Prostate gland (tissue), 2 donors: ENCODE data around the gene SYNPR. TPM values are rescaled to one million over a fixed set of nuclear protein-coding genes. Genes with fewer than 3 reads are reported as not detected.

Experiments used
- DNase-seq: peaks from one replicate; pipeline ENCODE4 v3.0.0-alpha.2; 2019; ENCODE audit warnings: low spot score
- H3K27ac ChIP-seq, 2 donors: fragments of 200-600 bp; sonication (generic); 2 replicates each; pipeline ENCODE4 v1.5.1; 2017 to 2019
- H3K27me3 ChIP-seq: fragments of 200-600 bp; sonication (generic); replicated peaks from 2 replicates; pipeline ENCODE4 v1.5.1; 2019; ENCODE audit not compliant: insufficient read depth
- H3K36me3 ChIP-seq, 2 donors: fragments of 200-600 bp; sonication (generic); 1 replicate in 1 of 2; 2 replicates in 1 of 2; pipeline versions ENCODE4 v1.5.1 to v1.8.1; 2017 to 2019
- H3K4me1 ChIP-seq: fragments of 200-600 bp; sonication (generic); replicated peaks from 2 replicates; pipeline ENCODE4 v1.5.1; 2019
- H3K4me3 ChIP-seq, 2 donors: fragments of 200-600 bp; sonication (generic); 2 replicates each; pipeline ENCODE4 v1.5.1; 2017 to 2019
- H3K9me3 ChIP-seq: fragments of 200-600 bp; sonication (generic); 2 replicates; pipeline ENCODE4 v1.5.1; 2017
- POLR2A ChIP-seq: fragments of 450-650 bp; IDR thresholded peaks from one replicate; pipeline ENCODE4 v1.6.1; 2016; ENCODE audit warnings: antibody characterized with exemption, mild to moderate bottlenecking
- POLR2AphosphoS5 ChIP-seq: sonication (generic); formaldehyde crosslinking; IDR thresholded peaks from one replicate; pipeline ENCODE4 v1.6.1; 2017; ENCODE audit warnings: antibody characterized with exemption
- WGBS: methylation state at CpG from one replicate; pipeline ENCODE4 v1.1.5; 2018; 5-methylcytosine and 5-hydroxymethylcytosine counted together
- intact Hi-C: fragments of 100-400 bp; cut with DNase I; formaldehyde crosslinking; loops from one replicate; pipeline ENCODE4 v1.14.2; 2022
- total RNA-seq, 2 donors: library from RNA; depleted of rRNA; stranded (reverse); fragments of >200 nt; gene quantifications; one replicate each; pipeline ENCODE4 v1.1.0, GENCODE V29; 2016
- TF ChIP-seq, protein P1 (sequence below), 4 experiments: fragments of 200-600 bp in 2 of 4; fragments of 450-650 bp in 2 of 4; sonication (generic) in 2 of 4; IDR thresholded peaks; 1 replicate in 3 of 4; 2 replicates in 1 of 4; pipeline ENCODE4 v1.5.1; 2016 to 2019; ENCODE audit warnings: antibody characterized with exemption in 4 of 4, mild to moderate bottlenecking in 2 of 4, moderate library complexity in 2 of 4

The SYNPR gene
- total RNA-seq, 2 donors from 2014 or later = not detected

DNA sequence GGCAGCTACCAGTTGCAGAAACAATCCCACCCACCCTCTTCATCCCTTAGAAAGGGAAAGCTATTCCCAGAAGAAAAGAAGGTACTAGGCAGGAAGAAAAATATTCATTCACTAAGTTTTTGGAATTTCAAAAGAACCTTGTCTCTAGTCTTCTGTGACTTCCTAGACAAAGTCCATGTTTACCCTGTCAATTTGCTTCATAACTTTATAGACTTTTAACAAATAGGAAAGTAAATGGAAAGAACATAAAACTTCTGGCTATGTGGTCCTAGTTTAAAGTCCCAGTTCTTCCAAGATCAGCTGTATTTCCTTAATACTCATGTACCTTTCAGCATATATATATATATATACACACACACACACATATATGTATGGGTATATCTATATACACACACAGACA is 230.7 kb downstream of the SYNPR start:
- H3K27ac ChIP-seq = no peak overlapping the region
- H3K4me1 ChIP-seq = no peaks in the 10 kb centered on the region
- no peaks in the 10 kb centered on the region for H3K9me3 ChIP-seq
- no peaks in the 10 kb centered on the region for H3K36me3 ChIP-seq
- no peak overlapping the region for H3K4me3 ChIP-seq
- intact Hi-C loops = no loop called here
- DNase-seq = no peak
- no peaks in the 10 kb centered on the region for H3K27me3 ChIP-seq
- TF ChIP-seq POLR2A (no peak), POLR2AphosphoS5 (no peak)
- TF ChIP-seq, protein P1, sequence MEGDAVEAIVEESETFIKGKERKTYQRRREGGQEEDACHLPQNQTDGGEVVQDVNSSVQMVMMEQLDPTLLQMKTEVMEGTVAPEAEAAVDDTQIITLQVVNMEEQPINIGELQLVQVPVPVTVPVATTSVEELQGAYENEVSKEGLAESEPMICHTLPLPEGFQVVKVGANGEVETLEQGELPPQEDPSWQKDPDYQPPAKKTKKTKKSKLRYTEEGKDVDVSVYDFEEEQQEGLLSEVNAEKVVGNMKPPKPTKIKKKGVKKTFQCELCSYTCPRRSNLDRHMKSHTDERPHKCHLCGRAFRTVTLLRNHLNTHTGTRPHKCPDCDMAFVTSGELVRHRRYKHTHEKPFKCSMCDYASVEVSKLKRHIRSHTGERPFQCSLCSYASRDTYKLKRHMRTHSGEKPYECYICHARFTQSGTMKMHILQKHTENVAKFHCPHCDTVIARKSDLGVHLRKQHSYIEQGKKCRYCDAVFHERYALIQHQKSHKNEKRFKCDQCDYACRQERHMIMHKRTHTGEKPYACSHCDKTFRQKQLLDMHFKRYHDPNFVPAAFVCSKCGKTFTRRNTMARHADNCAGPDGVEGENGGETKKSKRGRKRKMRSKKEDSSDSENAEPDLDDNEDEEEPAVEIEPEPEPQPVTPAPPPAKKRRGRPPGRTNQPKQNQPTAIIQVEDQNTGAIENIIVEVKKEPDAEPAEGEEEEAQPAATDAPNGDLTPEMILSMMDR (IDR thresholded peaks at IDR 0.05) = no peak

DNA sequence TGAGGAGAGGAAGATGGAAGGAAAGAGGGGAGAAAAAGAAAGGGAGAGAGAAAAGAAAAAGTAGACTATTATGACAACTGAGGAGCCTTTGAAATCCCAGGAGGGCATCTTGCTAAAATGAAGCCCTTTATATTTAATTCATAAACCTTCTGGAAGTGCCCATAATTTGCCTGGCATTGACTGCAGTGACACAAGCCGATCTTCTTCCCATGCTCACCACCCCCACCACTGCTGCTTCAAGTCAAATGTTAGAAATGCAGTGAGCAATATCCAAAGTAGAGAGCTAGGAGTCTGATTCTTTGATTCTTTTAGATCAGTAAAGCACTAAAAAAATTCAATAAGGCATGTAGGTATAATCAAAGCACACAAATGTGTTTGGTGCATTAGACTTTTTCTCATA is 235.7 kb downstream of the SYNPR start:
- H3K36me3 ChIP-seq = no peaks in the 10 kb centered on the region
- no peak overlapping the region for H3K4me3 ChIP-seq
- no peak for DNase-seq
- intact Hi-C loops = no loop called here
- H3K27me3 ChIP-seq = no peaks in the 10 kb centered on the region
- no peak for TF ChIP-seq POLR2AphosphoS5
- TF ChIP-seq POLR2A = no peak
- TF ChIP-seq, protein P1 (IDR thresholded peaks at IDR 0.05) = no peak
- H3K9me3 ChIP-seq = no peaks in the 10 kb centered on the region
- H3K27ac ChIP-seq = no peak overlapping the region
- H3K4me1 ChIP-seq = no peaks in the 10 kb centered on the region
- WGBS = 88% methylated on average over 1 of the region's 1 CpG

DNA sequence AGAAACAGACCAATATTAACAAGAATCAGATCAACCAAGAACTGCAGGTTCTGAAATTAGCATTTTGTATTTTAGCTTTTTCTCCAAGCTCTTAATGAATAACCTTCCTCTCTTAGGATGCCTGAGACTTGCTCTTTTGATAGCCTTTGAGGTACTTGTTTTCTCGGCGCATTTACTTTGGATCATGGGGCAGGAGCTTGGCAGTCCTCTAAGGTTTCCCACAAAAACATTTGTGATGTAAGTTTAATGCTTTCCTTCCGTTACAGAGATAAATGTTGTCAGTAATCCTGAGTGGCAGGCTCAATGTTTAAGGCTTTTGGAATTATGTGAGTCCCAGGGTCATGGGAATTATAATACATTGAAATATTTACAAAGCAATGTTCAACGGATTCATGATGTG is 236.6 kb downstream of the SYNPR start:
- intact Hi-C loops = no loop called here
- WGBS = 69% methylated on average over 4 of the region's 4 CpGs
- TF ChIP-seq, protein P1 (IDR thresholded peaks at IDR 0.05) = no peak
- TF ChIP-seq POLR2AphosphoS5 = no peak
- TF ChIP-seq POLR2A = no peak

DNA sequence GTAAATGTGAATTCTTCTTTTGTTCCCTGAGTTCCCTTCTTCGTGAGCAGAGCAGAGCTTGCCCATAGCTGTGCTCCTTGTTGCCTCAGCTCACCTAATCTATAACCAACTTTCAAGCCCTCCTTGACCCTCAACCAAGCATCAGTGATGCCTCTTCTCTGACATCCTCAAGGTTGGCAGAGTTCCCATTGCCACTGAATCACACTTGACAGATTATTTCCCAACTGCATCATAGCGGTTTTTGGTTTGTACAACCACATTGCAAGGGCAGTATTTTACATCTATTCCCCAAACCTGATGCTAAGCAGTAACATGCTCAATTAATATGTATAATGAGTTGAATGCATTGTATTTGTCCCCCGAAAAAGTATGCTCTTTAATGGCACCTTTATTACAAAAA is 241.3 kb downstream of the SYNPR start:
- no peaks in the 10 kb centered on the region for H3K9me3 ChIP-seq
- TF ChIP-seq, protein P1 (IDR thresholded peaks at IDR 0.05) = no peak
- TF ChIP-seq POLR2A = no peak
- no peak for TF ChIP-seq POLR2AphosphoS5
- WGBS = 37% methylated on average over 3 of the region's 3 CpGs
- no peak for DNase-seq
- no peaks in the 10 kb centered on the region for H3K27me3 ChIP-seq
- H3K36me3 ChIP-seq = no peaks in the 10 kb centered on the region
- intact Hi-C loops = no loop called here
- H3K4me1 ChIP-seq = no peaks in the 10 kb centered on the region
- H3K27ac ChIP-seq = no peak overlapping the region
- H3K4me3 ChIP-seq = no peak overlapping the region

More for the DNA sequence above, 236.6 kb downstream of the SYNPR start:
- Histone ChIP-seq H3K36me3 (no peaks in the 10 kb centered on the region), H3K4me3 (no peak overlapping the region), H3K9me3 (no peaks in the 10 kb centered on the region), H3K27me3 (no peaks in the 10 kb centered on the region), H3K4me1 (no peaks in the 10 kb centered on the region), H3K27ac (no peak overlapping the region)
- no peak for DNase-seq

DNA sequence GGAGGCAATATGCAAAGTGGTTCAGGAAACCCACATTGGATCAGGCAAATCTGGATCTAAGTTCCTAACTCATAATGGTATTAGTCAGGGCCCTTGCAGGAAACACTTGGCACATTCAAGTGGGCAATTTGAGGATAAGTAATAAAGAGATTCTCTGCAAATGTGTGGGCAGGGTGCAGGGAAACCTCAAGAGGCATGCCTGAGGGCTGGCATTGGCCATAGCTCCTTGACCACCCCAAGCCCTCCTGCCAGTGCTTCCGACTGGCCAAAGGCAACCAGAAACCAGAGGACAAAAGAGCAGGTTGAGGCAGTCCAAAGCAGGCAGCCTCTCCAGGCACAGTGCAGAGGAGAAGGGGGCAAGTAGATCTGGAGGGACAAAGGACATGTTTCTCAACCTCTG is 243.5 kb downstream of the SYNPR start:
- no peaks in the 10 kb centered on the region for H3K9me3 ChIP-seq
- H3K27ac ChIP-seq = no peak overlapping the region
- no peak for DNase-seq
- TF ChIP-seq, protein P1 (IDR thresholded peaks at IDR 0.05) = no peak
- WGBS = 78% methylated on average over 1 of the region's 1 CpG
- no peaks in the 10 kb centered on the region for H3K4me1 ChIP-seq
- intact Hi-C loops = no loop called here
- no peaks in the 10 kb centered on the region for H3K27me3 ChIP-seq
- H3K4me3 ChIP-seq = no peak overlapping the region
- H3K36me3 ChIP-seq = no peaks in the 10 kb centered on the region
